B cell (primary cell): ENCODE data around the gene LIMK2.

Experiments used
- EZH2 ChIP-seq: IDR thresholded peaks from 2 replicates; pipeline ENCODE4 v1.6.1; 2012; ENCODE audit warnings: borderline replicate concordance, low read depth, mild to moderate bottlenecking, moderate library complexity, low read length; ENCODE audit not compliant: insufficient read depth, poor library complexity, severe bottlenecking
- TF ChIP-seq, protein P1 (sequence below): fragments of 200-600 bp; IDR thresholded peaks from one replicate; pipeline ENCODE4 v1.8.0; 2022; ENCODE audit warnings: antibody characterized with exemption, mild to moderate bottlenecking

DNA sequence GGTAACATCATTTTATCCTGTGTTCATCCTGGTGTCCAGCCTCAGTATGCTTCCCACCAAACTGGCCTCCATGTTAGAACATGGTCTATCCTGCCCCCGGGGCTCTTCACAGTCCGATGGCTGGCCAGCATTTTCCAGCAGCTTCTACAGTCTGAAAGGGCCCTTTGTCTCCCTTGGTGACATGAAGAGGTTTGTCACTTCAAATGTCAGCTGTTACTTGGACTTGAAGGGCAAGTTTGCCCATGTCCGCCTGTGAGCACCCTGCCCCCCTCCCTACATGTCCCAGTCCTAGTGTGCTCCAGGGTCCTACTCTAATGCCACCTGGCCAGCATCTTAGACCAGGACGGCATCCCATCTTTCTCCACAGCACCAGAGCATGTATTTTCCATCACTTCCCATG is 109.3 kb downstream of the LIMK2 start:
- TF ChIP-seq, protein P1, sequence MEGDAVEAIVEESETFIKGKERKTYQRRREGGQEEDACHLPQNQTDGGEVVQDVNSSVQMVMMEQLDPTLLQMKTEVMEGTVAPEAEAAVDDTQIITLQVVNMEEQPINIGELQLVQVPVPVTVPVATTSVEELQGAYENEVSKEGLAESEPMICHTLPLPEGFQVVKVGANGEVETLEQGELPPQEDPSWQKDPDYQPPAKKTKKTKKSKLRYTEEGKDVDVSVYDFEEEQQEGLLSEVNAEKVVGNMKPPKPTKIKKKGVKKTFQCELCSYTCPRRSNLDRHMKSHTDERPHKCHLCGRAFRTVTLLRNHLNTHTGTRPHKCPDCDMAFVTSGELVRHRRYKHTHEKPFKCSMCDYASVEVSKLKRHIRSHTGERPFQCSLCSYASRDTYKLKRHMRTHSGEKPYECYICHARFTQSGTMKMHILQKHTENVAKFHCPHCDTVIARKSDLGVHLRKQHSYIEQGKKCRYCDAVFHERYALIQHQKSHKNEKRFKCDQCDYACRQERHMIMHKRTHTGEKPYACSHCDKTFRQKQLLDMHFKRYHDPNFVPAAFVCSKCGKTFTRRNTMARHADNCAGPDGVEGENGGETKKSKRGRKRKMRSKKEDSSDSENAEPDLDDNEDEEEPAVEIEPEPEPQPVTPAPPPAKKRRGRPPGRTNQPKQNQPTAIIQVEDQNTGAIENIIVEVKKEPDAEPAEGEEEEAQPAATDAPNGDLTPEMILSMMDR = no peak
- TF ChIP-seq EZH2 = no peak
